COLO668 (cell line): Measurements from ENCODE around the gene IRF8.
"Not testable (repeated sequence)": the region's sequence is repeated elsewhere in the genome, so short reads cannot be mapped to it uniquely, and the experiment has no call there.

Experiments used
- DNase-seq: peaks from one replicate; lab custom pipeline; 2025; ENCODE audit not compliant: unreplicated experiment; lab: John Stamatoyannopoulos, UW

The IRF8 gene

DNA sequence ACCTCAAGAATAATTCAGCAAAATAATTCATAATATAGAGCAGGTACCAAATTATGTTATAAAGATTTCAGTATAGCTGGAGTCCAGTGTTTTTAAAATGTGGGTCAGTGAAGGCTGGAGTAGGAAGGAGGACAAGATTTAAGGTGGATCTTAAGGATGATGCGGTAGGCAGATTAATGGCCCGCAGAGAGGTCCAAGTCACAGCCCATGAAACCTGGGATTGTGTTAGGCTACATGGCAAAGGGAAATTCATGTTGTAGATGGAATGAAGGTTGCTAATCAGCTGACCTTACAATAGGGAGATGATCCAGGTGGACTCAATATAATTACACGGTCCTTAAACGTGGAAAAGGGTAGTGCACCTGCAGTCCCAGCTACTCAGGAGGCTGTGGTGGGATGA lies 6.2 kb upstream of the IRF8 start:
- DNase-seq: no peak

DNA sequence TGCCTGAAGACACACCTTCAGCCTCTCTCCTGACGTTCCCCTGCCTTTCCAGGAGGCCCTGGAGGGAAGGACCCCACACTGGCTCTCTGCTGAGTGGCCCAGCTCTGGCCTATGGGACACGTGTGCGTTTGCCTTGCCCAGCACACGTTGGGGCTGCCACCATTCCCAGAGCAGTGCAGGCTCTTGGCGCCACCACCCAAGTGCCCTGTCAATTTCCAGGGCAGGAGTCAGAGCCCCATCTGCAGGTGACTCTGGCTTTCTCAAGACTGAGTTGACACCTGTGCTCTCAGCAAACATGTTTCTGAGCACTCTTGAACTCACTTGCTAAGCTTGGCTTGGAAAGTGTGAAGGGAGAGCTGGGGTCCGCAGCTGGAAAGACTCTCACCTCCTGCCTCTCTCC lies 4.7 kb upstream of the IRF8 start:
- peak; percentile 48 for DNase-seq

DNA sequence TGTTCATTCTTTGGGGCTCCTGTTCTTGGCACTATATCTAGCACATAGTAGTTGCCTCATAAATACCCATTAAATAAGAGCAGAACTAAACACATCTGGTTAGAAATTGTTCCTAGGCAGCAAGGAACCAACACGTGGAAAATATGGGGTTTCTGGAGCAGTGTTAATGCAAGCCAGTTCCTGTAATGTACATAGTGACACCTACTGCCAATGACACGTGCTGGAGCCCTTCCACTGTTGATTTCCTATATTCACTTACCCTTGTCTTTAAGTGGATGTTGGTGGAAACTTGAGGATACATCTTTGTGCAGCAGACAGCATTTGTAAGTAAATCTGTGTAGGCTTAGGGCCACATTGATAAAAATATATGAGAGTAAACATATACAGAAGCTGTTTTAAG lies 1.6 kb upstream of the IRF8 start:
- no peak for DNase-seq

DNA sequence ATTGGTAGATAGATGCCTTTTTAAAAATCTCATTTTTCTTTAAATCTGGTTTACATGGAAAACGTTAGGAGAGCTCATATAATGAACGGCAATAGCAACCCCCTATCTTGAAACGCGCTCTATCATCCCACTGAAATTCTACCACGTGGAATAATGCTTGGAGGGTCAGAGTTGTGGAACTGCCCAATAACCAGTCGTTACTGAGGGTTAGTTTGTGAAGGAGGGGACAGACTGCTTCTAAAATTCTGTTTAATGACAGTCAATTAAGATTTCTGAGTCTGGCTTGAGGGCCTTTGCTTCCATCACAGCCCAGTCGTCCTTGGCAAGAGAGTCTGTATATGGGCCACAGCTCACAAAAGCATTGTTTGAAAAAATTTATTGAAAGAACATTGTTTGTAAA lies 482 bp downstream of the IRF8 start:
- DNase-seq: no peak

DNA sequence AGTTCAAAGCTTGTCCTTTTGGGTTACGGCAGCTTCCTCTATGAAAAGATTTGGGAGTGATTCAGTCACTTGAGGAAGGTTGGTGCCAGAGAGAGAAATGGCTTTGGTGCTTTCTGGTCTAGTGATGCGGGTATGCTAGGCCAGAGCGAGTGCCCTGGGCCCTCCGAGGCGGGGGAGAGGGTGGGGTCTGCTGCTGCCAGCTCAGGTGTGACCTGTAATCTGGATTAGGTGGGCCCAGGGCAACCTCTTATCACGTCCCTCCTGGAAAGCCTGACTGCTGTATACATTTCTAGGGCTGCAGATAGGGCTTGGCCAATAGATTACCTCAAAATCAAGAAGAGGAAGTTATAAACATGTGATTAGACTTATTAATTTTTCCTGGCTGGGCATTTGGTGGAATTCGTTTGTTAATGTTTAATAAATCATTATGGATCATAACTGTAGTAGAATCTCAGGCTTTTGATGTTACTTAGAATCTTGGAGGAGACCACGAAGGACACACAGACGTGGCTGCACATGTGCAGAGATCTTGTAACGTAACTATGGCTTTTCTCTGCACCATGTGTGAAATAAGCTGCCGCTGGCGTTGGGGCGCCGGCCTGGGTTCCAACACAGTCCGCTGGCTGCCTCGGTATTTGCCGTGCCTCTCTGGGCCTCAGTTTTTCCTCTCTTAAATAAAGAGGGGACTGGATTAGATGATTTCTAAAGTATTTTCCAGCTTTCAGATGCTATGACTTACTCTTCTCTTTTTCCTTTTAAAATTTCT lies 1.2 kb downstream of the IRF8 start:
- DNase-seq: no peak

DNA sequence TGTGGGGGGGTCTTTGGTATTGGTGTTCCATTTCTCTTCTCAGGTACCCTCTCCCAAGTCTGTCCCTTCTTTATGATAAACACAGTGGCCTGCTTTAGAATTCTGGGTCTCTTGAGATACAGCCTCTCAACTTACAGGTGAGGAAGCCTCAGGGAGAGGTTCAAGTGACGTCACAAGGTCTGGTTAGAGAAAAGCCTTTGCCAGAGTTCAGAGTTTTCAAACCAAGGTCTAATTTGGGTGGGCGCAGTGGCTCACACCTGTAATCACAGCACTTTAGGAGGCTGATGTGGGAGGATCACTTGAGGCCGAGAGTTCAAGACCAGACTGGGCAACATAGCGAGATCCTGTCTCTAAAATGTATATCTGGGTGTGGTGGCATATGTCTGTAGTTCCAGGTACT lies 2.1 kb downstream of the IRF8 start:
- no peak for DNase-seq

DNA sequence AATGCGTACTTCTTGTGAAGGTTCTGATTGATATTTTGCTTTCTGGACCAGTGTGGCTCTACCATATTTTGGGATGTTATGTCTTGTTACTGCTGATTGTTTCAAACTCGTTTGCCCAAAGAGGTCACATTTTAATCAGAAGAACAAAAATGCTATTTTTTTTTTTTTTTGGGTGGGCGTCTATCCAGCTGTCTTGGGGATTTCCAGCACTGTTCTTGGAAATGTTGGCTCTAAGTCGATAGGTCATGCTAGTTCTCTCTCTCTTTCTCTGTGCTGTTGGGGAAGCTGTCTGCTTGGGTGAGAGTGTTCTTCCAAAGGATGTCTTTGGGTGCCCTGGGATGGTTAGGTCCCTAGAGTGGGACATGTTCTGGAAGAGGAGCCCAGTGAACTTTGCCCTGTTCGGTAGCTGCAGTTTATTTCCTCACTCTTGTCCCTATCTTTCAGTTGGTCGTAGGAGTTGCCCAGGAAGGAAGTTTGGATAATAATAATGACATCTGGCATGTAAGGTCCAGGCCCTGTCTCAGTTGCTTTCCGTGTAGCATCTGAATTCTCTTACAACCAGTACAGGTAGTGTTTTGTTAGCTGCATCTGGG lies 2.9 kb downstream of the IRF8 start:
- DNase-seq: no peak

DNA sequence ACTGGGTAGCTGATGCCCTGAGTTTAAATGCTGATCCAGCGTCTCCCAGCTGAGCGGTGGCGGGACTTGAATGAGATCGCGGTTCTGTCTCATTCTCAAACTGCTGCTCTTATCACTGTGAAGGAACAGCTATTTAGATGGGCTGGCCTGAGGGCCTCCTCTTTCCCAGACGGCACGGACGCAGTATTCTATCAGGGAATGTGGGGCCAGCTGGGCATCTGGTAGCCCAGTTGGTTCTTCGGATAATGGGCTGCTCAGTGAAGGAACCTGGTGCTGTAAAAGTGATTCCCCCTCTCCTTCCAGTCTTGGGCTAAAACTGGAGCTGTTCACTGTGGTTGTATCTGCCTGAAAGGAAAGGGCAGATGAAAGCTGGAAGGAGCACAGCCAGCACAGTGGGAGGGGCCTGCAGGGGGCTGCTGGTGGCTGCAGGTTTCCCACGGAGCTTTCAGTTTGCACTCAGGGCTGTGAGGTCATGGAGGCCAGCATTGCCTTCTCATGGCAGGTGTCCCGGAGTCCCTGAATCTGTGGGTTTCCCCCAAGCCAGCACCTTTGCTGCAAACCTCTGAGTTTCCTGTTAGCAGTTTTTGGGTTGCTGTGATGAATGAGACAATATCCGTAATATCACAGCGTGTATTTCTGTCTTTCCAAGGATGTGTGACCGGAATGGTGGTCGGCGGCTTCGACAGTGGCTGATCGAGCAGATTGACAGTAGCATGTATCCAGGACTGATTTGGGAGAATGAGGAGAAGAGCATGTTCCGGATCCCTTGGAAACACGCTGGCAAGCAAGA lies 3.6 kb downstream of the IRF8 start:
- no peak for DNase-seq

DNA sequence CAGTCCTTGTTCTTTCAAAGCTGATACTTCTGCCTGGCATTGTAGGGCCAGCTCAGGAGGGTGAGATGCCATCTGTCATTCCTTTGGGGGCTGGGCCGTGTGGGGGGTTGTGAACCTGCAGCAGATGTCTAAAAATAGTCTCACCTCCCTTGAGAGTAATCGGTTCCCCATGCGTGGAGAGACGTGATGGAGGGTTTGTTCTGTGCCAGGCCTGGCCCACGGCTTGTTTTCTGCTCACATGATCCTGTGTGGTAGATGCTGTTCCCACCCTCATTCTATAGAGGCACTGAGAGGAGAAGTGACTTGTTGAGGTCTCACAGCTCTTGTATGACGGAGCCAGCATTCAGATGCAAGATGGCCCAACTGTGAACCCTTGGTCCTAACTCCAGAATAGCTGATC lies 4.6 kb downstream of the IRF8 start:
- no peak for DNase-seq

DNA sequence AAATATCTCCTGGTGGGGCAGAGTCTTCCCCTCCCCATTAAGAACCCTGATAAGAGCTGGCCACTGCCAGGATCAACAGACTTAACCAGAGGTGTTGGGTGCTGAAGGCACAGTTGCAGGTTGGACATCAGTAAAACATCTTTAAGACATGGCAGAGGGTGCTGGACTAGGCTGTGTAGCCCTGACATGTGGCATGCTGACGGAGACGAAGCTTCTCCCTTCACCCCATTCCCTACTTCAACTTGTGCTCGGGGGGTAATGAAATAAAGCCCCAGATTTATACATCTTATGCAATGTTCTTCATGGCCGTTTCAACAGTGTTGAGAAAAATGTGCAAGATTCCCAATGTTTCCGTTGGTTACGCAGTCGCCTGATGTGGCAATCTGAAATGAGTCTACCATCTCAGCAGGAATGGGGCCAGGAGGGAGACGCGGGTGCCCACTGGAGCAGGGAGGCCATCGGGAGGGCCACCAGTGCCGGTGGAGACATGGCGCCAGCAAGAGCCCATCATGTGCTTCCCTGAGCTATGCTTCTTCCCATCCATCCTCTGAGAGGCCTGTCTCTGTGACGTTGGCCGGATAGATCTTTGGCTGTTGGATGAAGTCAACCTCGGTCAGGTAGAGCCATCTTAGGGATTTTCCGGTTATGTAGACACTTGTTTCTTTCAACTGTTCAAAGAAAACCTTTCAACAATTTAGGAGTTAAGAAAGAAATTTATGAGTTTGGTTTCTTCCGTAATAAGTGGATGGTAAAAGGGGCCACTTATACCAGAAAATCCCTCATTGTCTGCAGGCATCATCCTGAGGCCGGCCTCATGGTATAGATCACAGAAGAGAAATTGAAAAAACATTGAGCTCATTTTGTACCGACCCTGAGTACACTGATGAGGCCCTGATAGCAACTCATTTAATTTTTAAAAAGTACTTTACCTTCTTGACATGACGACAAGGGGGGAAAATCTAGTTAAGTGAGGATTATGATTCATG lies 6.4 kb downstream of the IRF8 start:
- DNase-seq: no peak

DNA sequence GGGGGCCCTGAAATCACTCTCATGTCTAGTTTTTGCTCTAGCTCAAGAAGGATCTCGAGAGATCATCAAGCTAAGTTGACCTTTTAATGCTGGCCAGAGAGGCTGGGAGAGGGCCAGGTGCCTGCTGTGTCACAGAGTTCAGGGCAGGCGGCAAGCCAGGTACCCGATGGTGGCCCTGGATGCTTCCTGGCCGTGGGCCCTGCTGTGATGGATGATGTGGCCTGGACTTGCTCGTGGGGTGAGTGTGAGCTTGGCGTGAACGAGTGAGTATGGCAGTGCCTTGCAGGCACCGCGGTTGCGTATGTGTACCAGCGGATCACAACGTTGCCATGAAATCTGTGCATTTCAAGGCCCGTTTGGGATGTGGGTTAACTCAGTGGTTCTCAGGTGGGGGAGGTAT lies 7.4 kb downstream of the IRF8 start:
- DNase-seq: no peak

DNA sequence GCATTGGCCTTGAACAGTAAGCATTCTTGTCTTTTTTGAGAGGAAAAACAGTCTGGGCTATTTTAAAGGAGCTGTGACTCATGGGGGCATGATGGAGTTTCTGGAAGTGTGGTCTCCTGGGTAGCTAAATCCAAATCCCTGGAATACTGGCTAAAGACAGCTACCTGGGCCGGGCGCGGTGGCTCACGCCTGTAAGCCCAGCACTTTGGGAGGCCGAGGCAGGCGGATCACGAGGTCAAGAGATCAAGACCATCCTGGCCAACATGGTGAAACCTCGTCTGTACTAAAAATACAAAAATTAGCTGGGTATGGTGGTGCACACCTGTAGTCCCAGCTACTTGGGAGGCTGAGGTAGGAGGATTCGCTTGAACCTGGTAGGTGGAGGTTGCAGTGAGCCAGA lies 8.3 kb downstream of the IRF8 start:
- not testable (repeated sequence) for DNase-seq

DNA sequence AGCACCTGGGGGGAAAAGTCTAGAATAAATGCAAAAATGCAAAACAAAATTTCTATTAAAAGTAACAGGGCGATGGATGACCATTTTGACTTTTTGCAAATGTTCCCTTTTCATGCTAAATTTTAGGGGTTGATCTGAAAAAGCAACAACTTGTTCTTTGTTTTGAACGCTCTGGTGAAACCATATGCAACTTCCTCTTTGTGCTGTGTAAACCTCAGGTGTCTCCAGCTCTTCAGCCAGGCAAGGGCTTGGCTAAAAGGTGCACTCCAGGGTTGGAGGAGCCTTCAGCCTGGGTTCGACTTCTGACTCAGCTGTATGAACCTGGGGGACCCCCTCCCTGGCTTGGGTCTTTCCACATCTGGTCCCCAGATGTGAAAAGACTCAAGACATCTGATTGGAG lies 9.5 kb downstream of the IRF8 start:
- no peak for DNase-seq

DNA sequence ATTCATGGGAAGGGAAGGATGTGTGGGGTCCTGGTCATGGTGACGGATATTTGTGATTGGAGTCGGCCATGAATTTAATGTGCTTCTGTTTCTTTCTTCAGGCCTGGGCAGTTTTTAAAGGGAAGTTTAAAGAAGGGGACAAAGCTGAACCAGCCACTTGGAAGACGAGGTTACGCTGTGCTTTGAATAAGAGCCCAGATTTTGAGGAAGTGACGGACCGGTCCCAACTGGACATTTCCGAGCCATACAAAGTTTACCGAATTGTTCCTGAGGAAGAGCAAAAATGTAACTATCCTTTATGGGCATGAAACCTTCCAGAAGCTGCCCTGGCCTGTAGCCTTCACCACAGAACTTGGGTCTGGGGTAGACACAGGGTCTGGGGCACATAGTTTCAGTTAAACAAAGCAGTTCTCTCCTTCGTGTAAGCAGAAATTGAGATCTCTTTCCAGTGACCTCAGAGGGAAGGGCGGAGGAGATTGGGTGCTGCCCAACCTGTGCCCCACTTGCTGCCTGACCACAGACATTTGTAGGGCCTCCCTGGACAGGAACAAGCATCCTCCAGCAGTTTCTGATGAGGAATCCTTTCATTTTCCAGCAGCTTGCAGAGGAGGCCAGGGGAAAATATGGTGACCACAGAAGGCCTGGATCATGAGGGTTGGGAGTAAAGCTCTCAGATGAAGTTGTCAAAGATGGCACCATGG lies 10.1 kb downstream of the IRF8 start:
- no peak for DNase-seq

DNA sequence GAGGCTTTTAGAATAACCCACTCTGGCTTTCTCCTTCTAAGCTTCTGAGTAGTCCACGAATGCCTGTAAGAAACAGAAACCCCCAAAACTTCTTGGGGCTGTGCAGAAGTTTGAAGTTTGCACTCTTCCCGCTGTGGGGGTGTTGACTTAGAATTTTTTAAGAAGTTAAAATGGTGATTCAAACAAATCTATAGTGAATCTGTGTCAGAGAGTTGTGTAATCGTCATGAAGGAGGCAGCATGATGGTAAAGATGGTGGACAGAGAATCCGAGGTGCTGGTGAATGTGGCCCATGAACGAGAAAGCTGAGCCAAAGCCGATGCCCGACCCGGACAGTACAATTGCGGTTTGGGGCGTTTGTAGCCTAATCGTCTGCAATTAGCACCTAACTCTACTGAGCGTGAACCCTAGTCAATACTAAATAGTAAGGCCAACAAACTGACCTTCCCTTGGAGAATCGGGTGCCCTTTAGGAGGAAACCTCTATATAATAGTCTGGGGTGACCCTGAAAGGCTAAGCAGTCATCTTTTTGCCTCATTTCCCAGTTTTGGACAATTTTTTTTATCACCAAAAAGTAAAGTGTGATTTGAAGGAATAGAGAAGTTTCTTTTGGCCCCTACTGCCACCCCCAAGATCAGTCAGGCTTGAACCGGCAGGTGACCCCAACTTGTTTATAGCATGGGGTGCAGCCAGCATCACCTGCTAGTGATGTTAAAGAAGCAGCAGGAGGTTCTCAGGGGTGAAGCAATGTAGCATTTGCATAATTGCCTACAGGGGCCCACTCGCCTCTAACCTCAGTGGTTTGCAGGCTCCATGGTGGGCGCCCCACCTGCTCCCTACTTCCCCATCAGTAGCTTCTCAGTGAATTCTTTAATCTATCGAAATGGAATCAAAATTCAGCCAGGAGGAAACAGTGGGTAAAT lies 11.2 kb downstream of the IRF8 start:
- no peak for DNase-seq

DNA sequence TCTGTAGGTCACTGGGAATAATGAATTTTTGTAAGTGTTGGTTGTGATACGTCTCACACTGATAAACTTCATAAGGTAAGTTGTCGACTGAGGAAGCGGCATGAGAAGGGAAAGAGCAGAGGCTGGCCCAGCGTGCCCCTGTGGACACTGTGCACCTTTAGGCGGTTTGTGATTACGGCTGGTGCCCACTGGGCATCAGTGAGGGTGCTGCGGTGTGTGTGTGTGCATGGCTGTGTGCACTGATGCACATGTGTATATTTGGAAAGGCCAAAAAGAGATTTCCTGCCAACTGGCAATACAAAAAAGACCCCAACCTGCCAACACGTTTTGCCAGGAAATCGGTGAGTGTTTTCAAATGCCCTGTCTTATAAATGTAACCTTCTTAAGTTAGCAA lies 11.9 kb downstream of the IRF8 start:
- no peak for DNase-seq

DNA sequence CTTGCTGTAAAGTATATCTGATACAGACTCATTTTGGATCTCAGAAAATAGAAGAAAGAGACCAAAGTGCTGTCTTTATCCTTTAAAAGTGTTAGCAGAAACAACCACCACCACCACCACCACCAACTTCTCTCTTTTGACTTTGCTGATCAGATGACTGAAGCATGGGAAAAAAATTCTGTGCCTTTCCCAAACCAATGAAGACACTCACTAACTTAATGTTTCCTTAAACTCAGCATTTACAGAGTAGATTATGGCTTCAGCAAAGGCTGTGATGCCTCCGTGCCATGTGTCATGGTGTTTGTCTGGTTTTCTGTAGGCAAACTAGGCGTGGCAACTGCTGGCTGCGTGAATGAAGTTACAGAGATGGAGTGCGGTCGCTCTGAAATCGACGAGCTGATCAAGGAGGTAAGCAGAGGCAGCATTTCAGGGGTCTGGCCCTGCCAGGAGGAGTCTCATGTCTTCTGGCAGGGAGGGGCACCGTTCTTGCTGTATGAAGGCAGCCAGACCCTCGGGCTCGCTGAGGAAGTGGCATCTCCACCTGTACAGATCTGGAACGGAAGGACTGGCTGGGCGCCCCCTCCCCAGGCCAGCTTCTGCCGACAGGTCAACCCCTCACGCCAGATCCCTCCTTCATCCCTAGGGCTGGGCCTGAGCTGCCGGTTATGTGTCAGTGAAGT lies 12.4 kb downstream of the IRF8 start:
- DNase-seq: no peak

DNA sequence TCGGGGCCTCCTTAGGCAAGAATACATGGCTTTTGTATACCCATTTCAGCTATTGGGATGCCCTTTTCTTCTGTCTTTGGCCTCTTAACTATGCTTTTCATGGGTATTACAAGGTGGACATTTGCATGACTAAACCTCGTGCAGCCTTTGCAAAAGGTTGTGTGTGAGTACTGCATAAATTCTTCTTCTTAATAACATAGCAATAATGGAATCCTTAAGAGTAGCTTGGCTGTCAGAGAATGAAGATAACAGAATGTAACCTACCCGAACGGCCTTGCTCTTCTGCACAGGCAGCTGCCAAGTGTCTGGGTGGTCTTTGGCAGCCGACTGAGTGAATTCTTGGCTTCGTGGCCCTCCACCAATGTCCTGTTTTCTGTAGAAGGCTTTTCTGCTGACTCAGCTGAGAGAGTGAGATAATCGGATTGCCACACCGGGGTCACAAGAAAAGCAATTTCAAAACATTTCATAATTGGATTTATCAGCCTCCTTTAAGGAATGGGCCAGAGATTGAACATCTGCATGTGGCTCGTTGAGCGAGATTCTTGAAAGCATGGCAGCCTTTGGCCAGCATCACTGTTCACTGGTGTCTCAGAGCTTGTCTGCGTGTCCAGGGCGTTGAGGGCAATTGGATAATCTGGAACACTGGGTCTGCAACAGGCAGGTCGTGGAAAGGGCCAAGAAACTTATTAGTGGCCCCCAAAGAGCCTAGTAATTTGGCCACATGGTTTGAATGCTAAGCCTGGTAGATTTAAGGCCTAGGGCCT lies 13.4 kb downstream of the IRF8 start:
- DNase-seq: no peak
